GM18505 (cell line): ENCODE results near the gene LGI4.

Experiments used
- ATAC-seq: cut with Tn5 transposase; IDR thresholded peaks from one replicate; pipeline ENCODE4 v1.9.1; 2021; ENCODE audit not compliant: unreplicated experiment
- POLR2A ChIP-seq: IDR thresholded peaks from 4 replicates; pipeline ENCODE4 v1.6.1; 2011; ENCODE audit warnings: borderline replicate concordance; ENCODE audit not compliant: insufficient read depth, insufficient read length; ENCODE audit errors: extremely low read depth

Gene LGI4

DNA sequence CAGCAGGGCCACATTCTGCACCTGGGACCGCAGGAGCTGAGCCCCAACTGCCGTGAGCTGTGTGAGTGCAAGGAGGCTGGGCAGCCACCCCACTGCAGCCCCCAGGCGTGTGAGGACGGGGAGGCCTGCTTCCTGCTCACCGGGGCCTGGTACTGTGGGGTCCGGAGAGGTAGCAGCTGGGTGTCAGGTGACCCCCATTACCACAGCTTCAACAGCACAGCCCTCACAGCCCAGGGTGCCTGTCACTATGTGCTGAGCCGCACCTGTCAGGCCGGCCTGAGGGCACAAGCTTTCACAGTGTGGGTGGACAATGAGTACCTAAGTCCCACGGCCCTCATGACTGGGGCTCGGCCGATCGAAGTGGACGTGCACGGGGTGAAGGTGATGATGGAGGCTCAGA lies 55.0 kb downstream of the LGI4 start:
- ATAC-seq, result no peak
- TF ChIP-seq POLR2A, result no peak

GRCh38 chr19:35077411-35078223 lies 57.2 kb downstream of the LGI4 start:
- no peak for TF ChIP-seq POLR2A
- ATAC-seq, result no peak

GRCh38 chr19:35076657-35077056 lies 58.2 kb downstream of the LGI4 start:
- TF ChIP-seq POLR2A, result no peak
- no peak for ATAC-seq

- no peak for ATAC-seq
- TF ChIP-seq POLR2A, result no peak
Observed at GRCh38 chr19:35076026-35076370, 58.9 kb downstream of the LGI4 start.

DNA sequence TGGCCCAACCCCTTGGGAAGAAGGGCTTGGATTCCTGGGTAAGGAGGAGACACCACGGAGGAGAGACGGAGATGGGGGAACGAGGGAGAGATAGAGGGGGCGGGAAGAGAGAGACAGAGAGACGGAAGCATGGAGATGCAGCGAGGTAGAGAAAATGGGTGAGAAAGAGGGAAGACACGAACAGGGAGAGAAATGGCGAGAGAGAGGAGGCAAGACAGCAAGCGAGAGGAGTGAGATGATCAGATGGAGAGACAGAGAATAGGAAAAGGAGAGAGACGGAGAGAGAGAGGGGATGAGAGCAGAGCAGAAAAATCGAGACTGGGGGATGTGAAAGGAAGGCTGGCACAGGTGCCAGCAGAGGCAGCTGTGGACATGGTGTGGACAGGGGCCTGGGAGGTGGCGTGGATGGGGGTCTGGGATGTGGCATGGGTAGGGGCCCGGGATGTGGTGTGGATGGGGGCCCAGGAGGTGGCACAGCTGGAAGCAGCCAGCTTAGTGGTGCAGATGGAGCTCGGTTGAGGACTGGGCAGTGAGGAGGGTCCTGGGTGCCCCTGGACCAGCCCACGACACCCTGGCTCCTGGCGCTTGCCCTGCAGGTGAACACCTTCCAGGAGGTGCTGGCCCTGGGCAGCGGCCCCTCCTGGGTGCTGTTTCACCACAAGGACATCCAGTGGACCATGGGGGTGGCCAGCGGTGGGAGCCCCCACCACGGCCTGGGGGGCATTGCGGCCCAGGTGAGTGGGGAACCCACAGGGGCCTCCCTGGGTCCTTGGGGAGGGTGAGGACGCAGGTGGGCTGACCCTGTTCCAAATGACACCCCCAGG lies 59.4 kb downstream of the LGI4 start:
- no peak for ATAC-seq

More for the DNA sequence above, 59.4 kb downstream of the LGI4 start:
- TF ChIP-seq POLR2A, result no peak
